Breast epithelium (tissue), 4 donors: ENCODE measurements around the gene DLEC1. TPM values are rescaled to one million over a fixed set of nuclear protein-coding genes. Genes with fewer than 3 reads are reported as not detected.

Experiments
- DNase-seq, 2 donors: peaks; one replicate each; pipeline ENCODE4 v3.0.0-alpha.2; 2019; ENCODE audit warnings: low spot score in 2 of 2
- H3K27ac ChIP-seq, 2 donors: fragments of 200-600 bp; sonication (generic) in 1 of 2; one replicate each; pipeline ENCODE4 v1.5.1; 2016 to 2019; ENCODE audit warnings: mild to moderate bottlenecking in 1 of 2
- H3K27me3 ChIP-seq, 2 donors: fragments of 200-600 bp; sonication (generic) in 1 of 2; one replicate each; pipeline versions ENCODE4 v1.5.1 to v1.6.0; 2017 to 2019; ENCODE audit warnings: control low read depth in 1 of 2, mild to moderate bottlenecking in 1 of 2
- H3K36me3 ChIP-seq: fragments of 200-600 bp; one replicate; pipeline ENCODE4 v1.5.1; 2019
- H3K4me1 ChIP-seq, 2 donors: fragments of 200-600 bp; sonication (generic); one replicate each; pipeline ENCODE4 v1.5.1; 2016 to 2019; ENCODE audit warnings: control low read depth in 1 of 2
- H3K4me3 ChIP-seq, 3 donors: fragments of 200-600 bp; sonication (generic); 1 replicate in 2 of 3; 2 replicates in 1 of 3; pipeline ENCODE4 v1.5.1; 2016 to 2019; ENCODE audit warnings: mild to moderate bottlenecking in 3 of 3, moderate library complexity in 2 of 3
- H3K9me3 ChIP-seq, 2 donors: fragments of 200-600 bp; sonication (generic) in 1 of 2; one replicate each; pipeline ENCODE4 v1.5.1; 2016 to 2019; ENCODE audit warnings: control low read depth in 1 of 2
- CTCF ChIP-seq, 3 donors: fragments of 450-650 bp; IDR thresholded peaks; one replicate each; pipeline ENCODE4 v1.5.1; 2016 to 2017; ENCODE audit warnings: antibody characterized with exemption in 3 of 3, mild to moderate bottlenecking in 3 of 3, moderate library complexity in 3 of 3
- POLR2A ChIP-seq: fragments of 450-650 bp; IDR thresholded peaks from one replicate; pipeline ENCODE4 v1.6.1; 2016; ENCODE audit warnings: antibody characterized with exemption, mild to moderate bottlenecking, moderate library complexity
- POLR2AphosphoS5 ChIP-seq, 3 donors: sonication (generic); formaldehyde crosslinking; IDR thresholded peaks; one replicate each; pipeline ENCODE4 v1.6.1; 2017; ENCODE audit warnings: antibody characterized with exemption in 3 of 3
- intact Hi-C: fragments of 100-400 bp; cut with DNase I; formaldehyde crosslinking; loops from one replicate; pipeline ENCODE4 v1.15.1; 2023; ENCODE audit warnings: low total_unique reads
- total RNA-seq, 3 donors: library from RNA; depleted of rRNA; stranded (reverse); fragments of >200 nt; gene quantifications; one replicate each; pipeline ENCODE4 v1.1.0, GENCODE V29; 2016

Gene DLEC1
- total RNA-seq, 3 donors from 2014 or later = 0.98 to 2.0 (median 1.1) TPM

GRCh38 chr3:38002940-38003339 is 36.1 kb upstream of the DLEC1 start:
- TF ChIP-seq POLR2A (no peak), CTCF (IDR thresholded peaks at IDR 0.05) (no peak), POLR2AphosphoS5 (IDR thresholded peaks at IDR 0.05) (no peak)
- H3K27ac ChIP-seq = peak overlapping the region; percentile 87

GRCh38 chr3:38003371-38003816 is 35.6 kb upstream of the DLEC1 start:
- TF ChIP-seq CTCF (IDR thresholded peaks at IDR 0.05) (peak; percentile 56 to 78 (median 66)), POLR2AphosphoS5 (IDR thresholded peaks at IDR 0.05) (no peak)
- intact Hi-C loops = no loop called here
- peak in 1 of 2 donors; percentile 79 for DNase-seq
- no peak overlapping the region for H3K4me3 ChIP-seq
- H3K9me3 ChIP-seq = no peaks in the 10 kb centered on the region
- H3K27ac ChIP-seq = peak overlapping the region; percentile 87
- H3K27me3 ChIP-seq = no peaks in the 10 kb centered on the region
- H3K4me1 ChIP-seq = peaks cover 12 to 30% of the 10 kb centered on the region in 2 donors
- no peaks in the 10 kb centered on the region for H3K36me3 ChIP-seq

More at GRCh38 chr3:38002940-38003339, 36.1 kb upstream of the DLEC1 start:
- Histone ChIP-seq H3K4me1 (peaks cover 15 to 35% of the 10 kb centered on the region in 2 donors), H3K9me3 (no peaks in the 10 kb centered on the region), H3K4me3 (no peak overlapping the region), H3K27me3 (no peaks in the 10 kb centered on the region), H3K36me3 (no peaks in the 10 kb centered on the region)
- intact Hi-C loops = no loop called here
- no peak for DNase-seq

- intact Hi-C loops = no loop called here
- H3K4me3 ChIP-seq = no peak overlapping the region
- peak overlapping the region; percentile 87 for H3K27ac ChIP-seq
- TF ChIP-seq CTCF (IDR thresholded peaks at IDR 0.05) = no peak
- TF ChIP-seq POLR2AphosphoS5 (IDR thresholded peaks at IDR 0.05) = no peak
- no peaks in the 10 kb centered on the region for H3K27me3 ChIP-seq
- no peaks in the 10 kb centered on the region for H3K9me3 ChIP-seq
- peaks cover 8 to 28% of the 10 kb centered on the region in 2 donors for H3K4me1 ChIP-seq
- no peak for DNase-seq
- H3K36me3 ChIP-seq = no peaks in the 10 kb centered on the region
Observed at GRCh38 chr3:38003817-38004414, 35.1 kb upstream of the DLEC1 start.

- H3K27ac ChIP-seq = peak overlapping the region; percentile 87
- H3K9me3 ChIP-seq = no peaks in the 10 kb centered on the region
- TF ChIP-seq POLR2A (no peak), POLR2AphosphoS5 (IDR thresholded peaks at IDR 0.05) (peak in 1 of 3 donors; percentile 10), CTCF (IDR thresholded peaks at IDR 0.05) (peak; percentile 20 to 81 (median 63))
- peak; percentile 84 for DNase-seq
- H3K4me3 ChIP-seq = peak overlapping the region in 1 of 3 donors; percentile 1
- H3K36me3 ChIP-seq = no peaks in the 10 kb centered on the region
- intact Hi-C loops = no loop called here
- H3K4me1 ChIP-seq = peaks cover 8 to 28% of the 10 kb centered on the region in 2 donors
- H3K27me3 ChIP-seq = no peaks in the 10 kb centered on the region
Observed at GRCh38 chr3:38004415-38005075, 34.5 kb upstream of the DLEC1 start.
